GM18909 (cell line): ENCODE results near the gene RIMBP2.

Experiments
- ATAC-seq: cut with Tn5 transposase; IDR thresholded peaks from one replicate; pipeline ENCODE4 v1.9.1; 2021; ENCODE audit warnings: mild to moderate bottlenecking; ENCODE audit not compliant: unreplicated experiment, poor library complexity

RIMBP2 gene

GRCh38 chr12:130685250-130685787, 30.8 kb downstream of the RIMBP2 start:
- no peak for ATAC-seq

DNA sequence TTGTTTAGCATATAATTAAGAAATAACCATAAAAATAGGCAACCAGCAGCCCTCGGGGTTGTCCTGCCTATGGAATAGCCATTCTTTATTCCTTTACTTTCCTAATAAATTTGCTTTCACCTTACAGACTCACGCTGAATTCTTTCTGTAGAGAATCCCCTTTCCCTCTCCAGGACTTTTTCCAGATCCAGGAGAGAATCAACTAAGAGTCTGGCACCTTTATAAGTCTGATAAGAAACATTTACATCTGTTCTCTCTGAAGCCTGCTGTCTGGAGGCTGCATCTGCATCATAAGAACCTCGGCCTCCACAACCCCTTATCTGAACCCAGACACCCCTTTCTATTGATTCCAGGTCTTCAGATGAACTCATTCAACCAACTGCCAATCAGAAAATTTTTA, 32.3 kb downstream of the RIMBP2 start:
- ATAC-seq, result no peak

GRCh38 chr12:130683080-130683479, 33.0 kb downstream of the RIMBP2 start:
- ATAC-seq, result no peak

DNA sequence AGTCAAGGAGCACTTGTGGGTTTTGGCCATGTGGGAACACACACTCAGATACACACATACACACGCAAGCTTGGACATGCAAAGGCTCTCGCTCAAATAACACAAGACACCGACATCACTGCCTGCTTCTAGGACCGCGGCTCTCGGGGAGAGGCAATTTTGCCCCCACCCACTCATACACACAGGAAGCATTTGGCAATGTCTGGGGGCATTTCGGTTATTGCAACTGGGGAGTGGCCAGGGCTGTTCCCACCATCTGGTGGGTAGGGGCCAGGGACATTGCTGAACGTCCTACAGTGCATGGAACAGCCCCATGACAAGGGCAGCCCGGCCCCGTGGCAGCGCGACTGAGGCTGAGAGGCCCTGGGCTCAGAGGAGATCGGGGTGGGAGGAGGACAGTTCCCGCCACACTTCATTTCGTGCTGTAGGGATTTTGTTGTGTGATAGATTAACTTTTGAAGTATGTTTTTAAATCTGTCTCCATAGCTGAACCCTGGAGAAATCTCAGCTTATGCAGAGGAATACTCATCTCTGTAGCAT, 35.6 kb downstream of the RIMBP2 start:
- ATAC-seq, result no peak

DNA sequence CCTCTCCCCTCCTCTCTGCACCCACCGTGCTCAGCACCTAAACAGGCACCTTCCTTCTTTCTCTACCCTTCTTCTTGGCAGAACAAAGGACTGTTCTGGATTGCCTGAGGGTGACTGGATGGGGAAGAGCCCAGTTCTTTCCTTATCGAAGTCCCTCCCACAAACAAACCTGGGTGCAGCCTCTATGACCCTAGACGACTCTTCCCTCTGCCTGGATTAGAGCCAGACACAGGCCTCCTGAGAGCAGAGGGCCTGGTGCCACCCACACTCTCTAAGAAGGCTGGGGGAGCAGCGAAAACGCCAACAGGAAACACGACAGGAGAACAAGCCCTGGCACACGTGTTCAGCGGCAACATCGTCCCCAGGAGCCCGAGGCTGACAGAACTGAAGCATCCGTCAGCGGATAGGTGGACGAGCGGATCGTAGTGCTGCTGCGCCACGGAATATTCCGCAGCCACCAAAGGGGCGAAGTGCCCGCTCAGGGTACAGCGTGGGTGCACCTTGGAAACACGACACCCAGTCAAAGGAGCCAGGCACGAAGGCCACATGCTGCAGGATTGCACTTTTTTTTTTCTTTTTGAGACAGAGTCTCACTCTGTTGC, 38.0 kb downstream of the RIMBP2 start:
- ATAC-seq, result no peak

GRCh38 chr12:130675791-130676190, 40.3 kb downstream of the RIMBP2 start:
- ATAC-seq, result no peak

DNA sequence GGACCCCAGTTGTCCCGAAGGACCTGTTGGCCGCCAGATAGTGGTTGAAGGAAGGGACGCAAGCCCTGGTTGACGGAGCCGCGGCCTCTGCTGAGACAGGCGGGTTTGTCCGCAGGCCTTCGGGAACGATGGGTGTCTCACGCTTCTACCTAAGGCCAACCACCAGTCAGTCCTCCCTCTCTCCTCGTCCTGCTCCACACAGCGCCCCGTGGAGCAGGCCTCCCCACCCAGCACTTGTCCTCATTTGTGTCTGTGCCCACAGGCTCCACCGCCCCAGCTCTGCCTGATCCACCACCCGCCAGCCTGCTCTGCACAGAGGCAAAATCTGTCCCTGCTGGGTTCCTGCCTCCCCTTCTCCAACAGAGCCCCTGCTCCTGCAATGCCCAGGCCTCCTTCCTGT, 41.0 kb downstream of the RIMBP2 start:
- no peak for ATAC-seq

- ATAC-seq, result no peak
Measured at GRCh38 chr12:130674676-130675075, 41.4 kb downstream of the RIMBP2 start.

DNA sequence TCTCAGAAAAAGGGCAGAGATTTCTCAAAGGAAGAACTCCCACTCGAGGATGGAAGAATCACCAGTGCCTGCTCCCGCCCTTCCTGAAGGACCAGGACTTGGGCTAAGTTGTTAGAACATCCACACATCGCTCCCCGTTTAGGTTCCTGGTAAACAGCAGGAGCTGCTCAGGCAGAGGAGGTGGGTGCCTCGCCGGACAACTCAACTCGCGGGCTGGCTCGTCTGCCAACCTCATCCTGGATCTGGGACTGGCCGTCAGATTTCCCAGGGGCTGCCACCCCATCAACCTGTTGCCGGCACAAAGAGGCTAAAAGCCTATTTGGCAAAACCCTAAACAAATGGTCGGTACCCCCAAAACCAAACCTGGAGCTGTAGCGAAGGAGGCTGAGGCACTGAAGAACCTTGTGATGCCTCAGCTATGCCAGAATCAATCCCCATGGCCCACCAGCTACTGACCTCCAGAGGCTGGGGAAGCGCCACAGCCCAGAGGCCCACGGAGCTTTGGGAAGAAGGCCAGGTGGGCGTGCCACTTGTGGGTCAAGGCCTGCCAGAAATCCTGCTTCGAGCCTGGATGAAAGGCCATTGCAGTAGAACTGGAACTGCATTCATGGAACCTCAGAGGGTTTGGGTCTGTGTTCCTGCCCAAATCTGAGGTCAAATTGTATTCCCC, 42.9 kb downstream of the RIMBP2 start:
- ATAC-seq, result no peak

- no peak for ATAC-seq
Measured at GRCh38 chr12:130672089-130672820, 43.8 kb downstream of the RIMBP2 start.

GRCh38 chr12:130671556-130671955, 44.5 kb downstream of the RIMBP2 start:
- ATAC-seq, result no peak

DNA sequence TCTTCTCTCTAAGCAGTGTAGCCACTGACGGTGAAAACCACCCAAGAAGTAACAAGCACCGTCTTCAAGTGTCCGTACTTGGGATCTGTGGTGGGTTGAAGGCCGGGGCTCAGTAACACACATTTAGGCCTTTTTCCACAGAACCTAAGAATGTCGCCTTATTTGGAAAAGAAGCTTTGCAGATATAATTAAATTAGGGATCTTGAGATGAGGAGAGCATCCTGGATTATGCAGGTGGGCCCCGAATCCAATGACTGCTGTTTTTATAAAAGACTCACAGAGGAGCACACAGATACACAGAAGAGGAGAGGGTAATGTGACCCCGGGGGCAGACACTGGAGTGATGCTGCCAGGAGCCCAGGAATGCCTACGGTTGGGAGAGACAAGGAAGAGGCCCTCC, 46.3 kb downstream of the RIMBP2 start:
- no peak for ATAC-seq

GRCh38 chr12:130669205-130669557, 46.9 kb downstream of the RIMBP2 start:
- no peak for ATAC-seq

DNA sequence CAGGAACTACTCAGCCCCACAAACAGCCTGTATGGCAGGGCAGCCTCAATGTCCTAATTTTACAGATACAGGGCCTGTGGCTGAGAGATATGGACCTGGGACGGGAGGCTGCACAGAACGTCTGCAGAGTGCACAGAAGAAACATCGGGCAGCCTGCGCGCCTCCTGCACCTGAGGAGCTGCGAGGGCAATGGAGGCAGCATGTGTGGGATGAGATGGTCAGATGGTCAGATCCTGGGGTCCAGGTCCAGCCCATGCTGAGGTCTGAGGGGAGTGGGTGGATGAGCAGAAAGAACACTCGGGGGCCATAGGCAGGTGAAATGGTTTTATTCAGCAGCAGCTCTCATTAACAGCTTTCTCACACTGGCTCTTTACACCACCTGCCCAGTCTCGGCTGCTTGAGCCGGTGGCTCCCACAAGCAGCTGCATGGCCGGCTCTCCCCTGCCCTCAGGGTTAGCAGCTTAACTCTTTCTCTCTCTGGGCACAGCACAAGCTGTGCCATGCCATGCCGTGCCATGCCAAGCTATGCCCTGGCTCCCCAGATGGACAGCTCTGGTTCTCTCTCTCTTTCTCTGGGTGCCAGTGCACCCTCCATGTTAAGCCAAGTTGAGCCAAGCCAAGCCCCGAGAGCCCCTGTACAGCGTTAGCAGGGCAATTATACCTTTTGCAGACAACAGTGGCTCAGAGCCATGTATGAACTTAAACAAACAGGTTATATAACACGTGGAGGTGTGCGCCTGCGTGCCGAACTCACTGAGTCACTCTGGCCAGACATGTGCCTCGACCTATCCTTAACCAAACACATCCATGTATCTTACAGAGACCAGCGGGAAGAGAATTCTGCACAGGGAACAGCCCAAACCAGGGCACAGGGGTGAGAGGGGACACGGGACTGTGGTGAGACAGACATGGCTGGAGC, 47.6 kb downstream of the RIMBP2 start:
- no peak for ATAC-seq

DNA sequence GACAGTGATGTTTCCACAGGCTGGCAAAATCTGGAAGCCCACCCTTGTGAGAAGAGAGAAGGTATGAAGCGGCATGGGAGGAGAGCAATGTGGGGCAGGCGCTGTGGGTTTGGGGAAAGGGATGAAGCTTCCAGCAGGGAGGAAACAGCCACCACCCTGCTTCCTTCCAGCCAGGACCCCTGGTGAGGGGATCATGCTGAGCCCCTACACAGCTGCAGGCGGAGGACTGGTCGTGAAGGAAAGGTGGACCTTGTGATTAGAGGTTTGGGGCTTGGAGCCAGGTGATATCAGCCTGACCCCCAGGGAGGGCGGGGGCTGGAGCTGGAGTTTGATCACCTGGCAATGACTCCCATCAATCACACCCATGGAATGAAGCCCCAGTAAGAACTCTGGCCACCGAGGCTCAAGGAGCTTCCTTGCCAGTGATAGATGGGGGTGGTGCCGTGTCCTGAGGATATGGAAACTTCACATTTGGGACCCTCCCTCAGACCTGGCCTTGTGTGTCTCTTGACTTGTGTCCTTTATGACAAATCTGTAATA, 48.6 kb downstream of the RIMBP2 start:
- ATAC-seq, result no peak

DNA sequence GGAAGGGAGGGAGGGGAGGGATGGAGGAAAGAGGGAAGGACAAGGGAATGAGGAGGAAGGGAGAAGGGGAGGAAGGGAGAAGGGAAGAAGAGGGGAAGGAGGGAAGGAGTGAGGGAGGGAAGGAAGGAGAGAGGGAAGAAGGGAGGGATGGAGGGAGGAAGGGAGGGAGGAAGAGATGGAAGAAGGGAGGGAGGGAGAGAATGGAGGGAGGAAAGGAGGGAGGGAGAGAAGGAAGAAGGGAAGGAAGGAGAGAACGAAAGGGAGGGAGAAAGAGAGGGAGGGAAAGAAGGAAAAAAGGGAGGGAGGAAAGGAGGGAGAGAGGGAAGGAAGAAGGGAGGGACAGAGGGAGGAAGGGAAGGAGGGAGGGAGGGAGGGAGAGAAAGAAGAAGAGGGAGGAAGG, 49.5 kb downstream of the RIMBP2 start:
- ATAC-seq, result no peak

DNA sequence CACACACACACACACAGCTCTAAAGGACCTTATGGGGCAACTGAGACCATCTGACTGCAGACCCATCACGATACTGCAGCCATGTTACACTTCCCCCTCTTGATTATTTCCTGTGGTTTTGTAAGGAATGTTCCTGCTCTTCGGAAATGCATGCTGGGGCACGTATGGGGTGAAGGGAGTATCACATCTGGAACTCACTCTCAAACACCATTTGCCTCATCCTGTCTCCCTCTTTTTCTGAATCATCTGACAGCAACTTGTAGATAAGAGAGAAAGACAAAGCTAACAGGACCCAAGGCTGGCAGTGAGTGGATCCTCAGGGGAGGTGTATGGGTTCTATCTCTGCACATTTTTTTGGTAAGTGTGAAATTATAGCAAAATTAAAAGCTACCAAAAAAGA, 50.3 kb downstream of the RIMBP2 start:
- no peak for ATAC-seq

DNA sequence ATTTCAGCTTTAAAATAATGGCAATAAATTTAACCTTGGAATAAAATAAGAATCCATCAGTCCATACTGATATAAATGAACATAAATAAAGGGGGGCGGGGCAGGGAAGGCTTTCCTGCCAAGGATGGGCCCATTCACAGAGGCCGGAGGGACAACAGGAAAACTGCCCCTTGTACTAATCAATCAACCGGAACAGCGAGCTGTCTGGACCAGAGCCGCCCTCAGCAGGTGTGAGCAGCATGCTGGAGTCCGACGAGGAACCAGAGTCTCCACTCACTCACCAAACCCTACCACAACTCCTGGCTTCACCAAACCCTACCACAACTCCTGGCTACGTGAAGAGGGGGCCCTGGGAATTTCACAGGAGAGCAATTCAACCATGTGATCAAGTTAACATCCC, 51.3 kb downstream of the RIMBP2 start:
- no peak for ATAC-seq

DNA sequence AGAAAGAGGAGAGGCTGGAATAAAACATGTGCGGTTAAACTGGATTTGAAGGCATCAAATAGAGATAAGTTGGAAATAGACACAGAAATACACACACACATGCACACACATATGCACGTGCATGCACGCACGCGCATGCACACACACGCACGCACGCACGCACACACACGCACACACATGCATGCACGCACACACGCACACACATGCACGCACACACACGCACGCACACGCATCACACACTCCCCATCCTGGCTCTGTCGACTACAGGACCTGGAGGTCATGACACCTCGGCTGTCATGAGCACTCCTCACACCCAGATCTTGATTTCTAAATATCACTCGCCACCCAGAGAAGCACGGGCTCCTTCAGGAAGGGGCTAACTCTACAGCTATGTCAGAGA, 51.8 kb downstream of the RIMBP2 start:
- ATAC-seq, result no peak

GRCh38 chr12:130663514-130663913, 52.6 kb downstream of the RIMBP2 start:
- ATAC-seq, result no peak
